Colon (tissue), 2 donors: ENCODE results near the gene FRY.
"Not testable (repeated sequence)": the region's sequence is repeated elsewhere in the genome, so short reads cannot be mapped to it uniquely, and the experiment has no call there.

Experiments
- FAIRE-seq: peaks from 2 replicates; lab custom pipeline; 2012; peaks lifted over from hg19 to GRCh38; lab: Jason Lieb, UNC
- donor health status: control.
- donor health status: control.

Gene FRY

GRCh38 chr13:32031025-32031814 lies at the start of gene FRY:
Gene FRY (plus strand): TSS chr13:32031774. CDS start chr13:32031796, 22 bp downstream.
- no peak for FAIRE-seq

GRCh38 chr13:31982124-31982523 lies 49.5 kb upstream of the FRY start:
- FAIRE-seq = no peak

GRCh38 chr13:31982540-31982939 lies 49.0 kb upstream of the FRY start:
- no peak for FAIRE-seq

GRCh38 chr13:31983696-31984095 lies 47.9 kb upstream of the FRY start:
- not testable (repeated sequence) for FAIRE-seq

- FAIRE-seq = not testable (repeated sequence)
Measured at GRCh38 chr13:31984388-31984787, 47.2 kb upstream of the FRY start.

- FAIRE-seq = no peak
Measured at GRCh38 chr13:31986676-31987470, 44.7 kb upstream of the FRY start.

GRCh38 chr13:31987535-31988170 lies 43.9 kb upstream of the FRY start:
- no peak for FAIRE-seq

GRCh38 chr13:31994367-31994766 lies 37.2 kb upstream of the FRY start:
- FAIRE-seq = not testable (repeated sequence)

- FAIRE-seq = no peak
Measured at GRCh38 chr13:31996601-31997000, 35.0 kb upstream of the FRY start.

GRCh38 chr13:31997641-31998040 lies 33.9 kb upstream of the FRY start:
- no peak for FAIRE-seq

- FAIRE-seq = no peak
Measured at GRCh38 chr13:31998131-31998530, 33.4 kb upstream of the FRY start.

GRCh38 chr13:32000754-32001153 lies 30.8 kb upstream of the FRY start:
- not testable (repeated sequence) for FAIRE-seq

- no peak for FAIRE-seq
Measured at GRCh38 chr13:32001154-32001768, 30.3 kb upstream of the FRY start.

GRCh38 chr13:32001769-32002168 lies 29.8 kb upstream of the FRY start:
- FAIRE-seq = no peak

- no peak for FAIRE-seq
Measured at GRCh38 chr13:32002873-32003272, 28.7 kb upstream of the FRY start.

- no peak for FAIRE-seq
Measured at GRCh38 chr13:32007494-32007893, 24.1 kb upstream of the FRY start.

- no peak for FAIRE-seq
Measured at GRCh38 chr13:32008518-32009175, 22.9 kb upstream of the FRY start.

GRCh38 chr13:32009362-32009761 lies 22.2 kb upstream of the FRY start:
- FAIRE-seq = no peak

- FAIRE-seq = no peak
Measured at GRCh38 chr13:32010136-32010535, 21.4 kb upstream of the FRY start.

GRCh38 chr13:32011971-32012370 lies 19.6 kb upstream of the FRY start:
- FAIRE-seq = no peak

- FAIRE-seq = no peak
Measured at GRCh38 chr13:32013181-32013580, 18.4 kb upstream of the FRY start.

GRCh38 chr13:32016119-32016518 lies 15.5 kb upstream of the FRY start:
- FAIRE-seq = no peak
